ENCODE data around the gene AURKA. TPM values are rescaled to one million over a fixed set of nuclear protein-coding genes. Genes with fewer than 3 reads are reported as not detected.

The AURKA gene
- total and polyA plus RNA-seq, 2 experiments from 2014 or later, result 75.8 to 82.0 TPM

- TF ChIP-seq ZNF462 (CRISPR knock-in tag; IDR thresholded peaks at IDR 0.05), result no peak
Observed at GRCh38 chr20:56371977-56372376, 20.0 kb downstream of the AURKA start (continued).

- Histone ChIP-seq H3K4me2 (no peak overlapping the region), H3K36me3 (ENCODE audit: insufficient read depth) (peaks cover 24% of the 10 kb centered on the region), H2AFZ (no peak overlapping the region), H3K79me2 (replicated peaks; ENCODE audit: insufficient read depth) (peaks cover 25% of the 10 kb centered on the region), H3F3A (replicated peaks; ENCODE audit: low read depth) (no peaks in the 10 kb centered on the region; the same call in 1 of the 2 replicates), H4K20me1 (replicated peaks; ENCODE audit: insufficient read depth) (peaks cover 26% of the 10 kb centered on the region), H3K27ac (ENCODE audit: low read depth) (no peak overlapping the region), H3K4me1 (ENCODE audit: insufficient read depth) (no peaks in the 10 kb centered on the region), H3K27me3 (ENCODE audit: insufficient read depth) (no peaks in the 10 kb centered on the region), H3K9me2 (ENCODE audit: insufficient read depth) (no peaks in the 10 kb centered on the region), H3K4me3 (no peak overlapping the region)
- Mint-ChIP-seq H3K27ac (no peak overlapping the region), H3K4me3 (no peak overlapping the region), H3K9me3 (no peaks in the 10 kb centered on the region), H3K4me1 (no peaks in the 10 kb centered on the region), H3K27me3 (ENCODE audit: insufficient read depth, low read depth, poor library complexity) (peaks cover 4% of the 10 kb centered on the region), H3K36me3 (ENCODE audit: low read depth) (peaks cover 51% of the 10 kb centered on the region)
- DNase-seq (ENCODE audit: low spot score) (no peak), ATAC-seq (no peak)
- no peak for TF ChIP-seq STAT1 (IDR thresholded peaks at IDR 0.05; ENCODE audit: unreplicated experiment)
- TF ChIP-seq ZNF331 (CRISPR knock-in tag; IDR thresholded peaks at IDR 0.05; ENCODE audit: low read depth), result no peak
- no peak for TF ChIP-seq CTCF (conservative IDR thresholded peaks at IDR 0.05; ENCODE audit: low read depth in 2 of 2)
- TF ChIP-seq EZH2 (IDR thresholded peaks at IDR 0.05; ENCODE audit: low read depth, unreplicated experiment), result no peak
- TF ChIP-seq POLR2AphosphoS5 (IDR thresholded peaks at IDR 0.05; ENCODE audit: low read depth), result no peak
- no peak for TF ChIP-seq NANOG (IDR thresholded peaks at IDR 0.05; ENCODE audit: borderline replicate concordance)
Observed at GRCh38 chr20:56369179-56369578, 22.8 kb downstream of the AURKA start.
